H1 (cell line): Measurements from ENCODE around the gene DCAF8. TPM values are rescaled to one million over a fixed set of nuclear protein-coding genes. Genes with fewer than 3 reads are reported as not detected.

ENCODE experiments used
- CTCF ChIA-PET: fragments of 300-600 bp; sonication (Branson Sonifier 250); formaldehyde crosslinking; loops from one replicate; lab custom pipeline; 2021; ENCODE audit not compliant: partially characterized antibody; lab: Charles Lee
- POLR2A ChIA-PET: fragments of 300-600 bp; sonication (Branson Sonifier 250); formaldehyde crosslinking; loops from one replicate; lab custom pipeline; 2021; ENCODE audit warnings: inconsistent platforms; ENCODE audit not compliant: partially characterized antibody; lab: Charles Lee
- DNase-seq, 2 experiments: peaks; one replicate each; pipeline versions ENCODE4 v3.0.0 to v3.0.0-alpha.2; 2010 to 2022; ENCODE audit warnings: low spot score in 2 of 2, low read depth in 1 of 2, mixed read lengths in 1 of 2
- FAIRE-seq: peaks from 2 replicates; lab custom pipeline; 2011; peaks lifted over from hg19 to GRCh38; lab: Jason Lieb, UNC
- H2AFZ ChIP-seq: 2 replicates; pipeline ENCODE4 v1.8.1; 2012; ENCODE audit warnings: low read length, inconsistent platforms
- H2AK5ac ChIP-seq: 2 replicates; pipeline ENCODE4 v1.6.1; 2013; ENCODE audit warnings: low read depth, low read length
- H2BK120ac ChIP-seq: replicated peaks from 2 replicates; pipeline ENCODE3; 2013; ENCODE audit warnings: low read depth, low read length, inconsistent platforms
- H2BK12ac ChIP-seq: 2 replicates; pipeline ENCODE4 v1.6.1; 2013; ENCODE audit warnings: low read depth, low read length
- H2BK15ac ChIP-seq: 2 replicates; pipeline ENCODE4 v1.6.1; 2013; ENCODE audit warnings: low read length
- H2BK20ac ChIP-seq: 2 replicates; pipeline ENCODE4 v1.6.1; 2013; ENCODE audit warnings: low read length
- H2BK5ac ChIP-seq: 2 replicates; pipeline ENCODE4 v1.6.1; 2013; ENCODE audit warnings: low read depth, low read length
- H3K14ac ChIP-seq: 2 replicates; pipeline ENCODE4 v1.6.1; 2013; ENCODE audit warnings: inconsistent platforms; ENCODE audit not compliant: insufficient read length
- H3K18ac ChIP-seq: 2 replicates; pipeline ENCODE4 v1.6.1; 2013; ENCODE audit warnings: low read length; ENCODE audit errors: extremely low read depth
- H3K23ac ChIP-seq: 2 replicates; pipeline ENCODE4 v1.6.1; 2013; ENCODE audit warnings: inconsistent platforms; ENCODE audit not compliant: insufficient read length
- H3K23me2 ChIP-seq: 2 replicates; pipeline ENCODE4 v1.6.1; 2013; ENCODE audit warnings: low read depth, low read length
- H3K27ac ChIP-seq: 2 replicates; pipeline ENCODE4 v1.6.1; 2011; ENCODE audit warnings: low read depth, low read length, inconsistent platforms
- H3K27me3 ChIP-seq, 4 experiments: replicated peaks in 1 of 4; 1 replicate in 1 of 4; 2 replicates in 3 of 4; pipeline versions ENCODE4 v1.6.1 to v1.8.1; 2011 to 2013; ENCODE audit warnings: low read length in 3 of 4, mild to moderate bottlenecking in 3 of 4, inconsistent platforms in 2 of 4, mixed read lengths in 2 of 4, moderate library complexity in 1 of 4; ENCODE audit not compliant: control insufficient read depth in 3 of 4, insufficient read depth in 3 of 4; ENCODE audit errors: extremely low read depth in 1 of 4
- H3K36me3 ChIP-seq, 4 experiments: 2 replicates each; pipeline versions ENCODE4 v1.6.1 to v1.8.1; 2011 to 2013; ENCODE audit warnings: mild to moderate bottlenecking in 4 of 4, low read length in 3 of 4, moderate library complexity in 2 of 4, control low read depth in 1 of 4, inconsistent platforms in 1 of 4; ENCODE audit not compliant: insufficient read depth in 4 of 4, control insufficient read depth in 2 of 4
- H3K4ac ChIP-seq: replicated peaks from 2 replicates; pipeline ENCODE3; 2013; ENCODE audit warnings: low read length, low read depth, mixed read lengths, inconsistent platforms; ENCODE audit not compliant: insufficient read length
- H3K4me1 ChIP-seq, 4 experiments: replicated peaks in 1 of 4; 1 replicate in 1 of 4; 2 replicates in 3 of 4; pipeline versions ENCODE4 v1.6.1 to v1.8.1; 2011 to 2013; ENCODE audit warnings: low read length in 3 of 4, inconsistent platforms in 2 of 4, mixed read lengths in 1 of 4; ENCODE audit not compliant: insufficient read depth in 4 of 4, control insufficient read depth in 3 of 4
- H3K4me2 ChIP-seq, 2 experiments: 2 replicates each; pipeline versions ENCODE4 v1.6.1 to v1.8.1; 2011 to 2013; ENCODE audit warnings: low read depth in 2 of 2, low read length in 2 of 2, control low read depth in 1 of 2, inconsistent platforms in 1 of 2, mild to moderate bottlenecking in 1 of 2; ENCODE audit not compliant: insufficient read depth in 1 of 2
- H3K4me3 ChIP-seq, 4 experiments: fragments of 200-600, 300-600 bp in 1 of 4; sonication (generic), shearing (Covaris generic), sonication (Bioruptor Twin) in 1 of 4; 2 replicates each; pipeline versions ENCODE4 v1.5.1 to v1.8.1; 2011 to 2016; ENCODE audit warnings: low read length in 4 of 4, low read depth in 3 of 4, control low read depth in 2 of 4, inconsistent platforms in 2 of 4, mild to moderate bottlenecking in 2 of 4, mixed read lengths in 1 of 4, moderate library complexity in 1 of 4; ENCODE audit not compliant: insufficient read depth in 2 of 4; ENCODE audit errors: extremely low read depth in 1 of 4
- H3K56ac ChIP-seq: replicated peaks from 2 replicates; pipeline ENCODE3; 2013; ENCODE audit warnings: low read depth, mild to moderate bottlenecking, mixed read lengths, low read length, inconsistent platforms; ENCODE audit not compliant: insufficient read length
- H3K79me1 ChIP-seq: 2 replicates; pipeline ENCODE4 v1.6.1; 2013; ENCODE audit warnings: low read depth, low read length, control low read depth
- H3K79me2 ChIP-seq, 2 experiments: 2 replicates each; pipeline versions ENCODE4 v1.6.1 to v1.8.1; 2012 to 2013; ENCODE audit warnings: low read length in 2 of 2, mild to moderate bottlenecking in 2 of 2, inconsistent platforms in 1 of 2; ENCODE audit not compliant: insufficient read depth in 2 of 2, control insufficient read depth in 1 of 2
- H3K9ac ChIP-seq, 4 experiments: replicated peaks in 1 of 4; 1 replicate in 1 of 4; 2 replicates in 3 of 4; pipeline versions ENCODE4 v1.6.1 to v1.8.1; 2011 to 2013; ENCODE audit warnings: low read depth in 3 of 4, low read length in 3 of 4, control low read depth in 2 of 4, mild to moderate bottlenecking in 2 of 4, moderate library complexity in 2 of 4, inconsistent platforms in 1 of 4; ENCODE audit errors: extremely low read depth in 1 of 4
- H3K9me3 ChIP-seq, 2 experiments: 2 replicates each; pipeline versions ENCODE4 v1.6.1 to v1.8.1; 2012 to 2013; ENCODE audit warnings: mild to moderate bottlenecking in 2 of 2, moderate library complexity in 2 of 2, control low read depth in 1 of 2, inconsistent platforms in 1 of 2, low read depth in 1 of 2, low read length in 1 of 2, mixed read lengths in 1 of 2; ENCODE audit not compliant: insufficient read depth in 2 of 2
- H4K20me1 ChIP-seq, 2 experiments: replicated peaks in 1 of 2; 2 replicates each; pipeline versions ENCODE3 to v1.8.1; 2011 to 2013; ENCODE audit warnings: inconsistent platforms in 2 of 2, low read length in 2 of 2, mild to moderate bottlenecking in 1 of 2; ENCODE audit not compliant: insufficient read depth in 2 of 2, control insufficient read depth in 1 of 2
- H4K5ac ChIP-seq: 2 replicates; pipeline ENCODE4 v1.6.1; 2013; ENCODE audit warnings: low read length, low read depth, mixed read lengths, inconsistent platforms; ENCODE audit not compliant: insufficient read length
- H4K8ac ChIP-seq: 2 replicates; pipeline ENCODE4 v1.8.0; 2013; ENCODE audit warnings: mild to moderate bottlenecking, moderate library complexity, low read length, inconsistent platforms; ENCODE audit not compliant: insufficient read depth; ENCODE audit errors: extremely low read depth
- H4K91ac ChIP-seq: replicated peaks from 2 replicates; pipeline ENCODE3; 2013; ENCODE audit warnings: low read length, mixed read lengths, inconsistent platforms; ENCODE audit not compliant: insufficient read length
- BRCA1 ChIP-seq: IDR thresholded peaks from 2 replicates; pipeline ENCODE4 v1.6.1; 2012; ENCODE audit warnings: low read depth, low read length, improper control_type of control experiment
- CEBPB ChIP-seq: IDR thresholded peaks from 2 replicates; pipeline ENCODE4 v1.6.1; 2012; ENCODE audit warnings: low read depth, low read length
- CHD2 ChIP-seq: IDR thresholded peaks from 2 replicates; pipeline ENCODE4 v1.6.1; 2012; ENCODE audit warnings: low read length, improper control_type of control experiment
- JUN ChIP-seq: IDR thresholded peaks from 2 replicates; pipeline ENCODE4 v1.6.1; 2011; ENCODE audit warnings: low read depth, mild to moderate bottlenecking, improper control_type of control experiment, low read length
- KDM1A ChIP-seq: fragments of 200-600, 300-600 bp; sonication (generic); IDR thresholded peaks from 2 replicates; pipeline ENCODE4 v1.7.1; 2016; ENCODE audit warnings: mild to moderate bottlenecking, low read length, borderline replicate concordance
- NANOG ChIP-seq: IDR thresholded peaks from 2 replicates; pipeline ENCODE4 v1.6.1; 2011; ENCODE audit warnings: low read length, low read depth, mild to moderate bottlenecking, inconsistent platforms; ENCODE audit not compliant: insufficient read depth, poor library complexity, severe bottlenecking
- POU5F1 ChIP-seq: IDR thresholded peaks from 2 replicates; pipeline ENCODE4 v1.6.1; 2011; ENCODE audit warnings: low read depth, mild to moderate bottlenecking, low read length, moderate library complexity
- RAD21 ChIP-seq, 2 experiments: IDR thresholded peaks in 1 of 2; conservative IDR thresholded peaks in 1 of 2; 2 replicates each; pipeline ENCODE4 v1.6.1; 2011; ENCODE audit warnings: low read depth in 2 of 2, low read length in 2 of 2, improper control_type of control experiment in 1 of 2, inconsistent platforms in 1 of 2, mild to moderate bottlenecking in 1 of 2, moderate library complexity in 1 of 2
- RNF2 ChIP-seq: fragments of 200-900, 300-1000 bp; sonication (generic); IDR thresholded peaks from 2 replicates; pipeline ENCODE4 v1.7.1; 2016; ENCODE audit warnings: borderline replicate concordance, low read depth, mild to moderate bottlenecking, antibody characterized with exemption, low read length; ENCODE audit not compliant: poor library complexity, severe bottlenecking; ENCODE audit errors: missing control alignments
- SIX5 ChIP-seq: IDR thresholded peaks from 2 replicates; pipeline ENCODE4 v1.6.1; 2011; ENCODE audit warnings: mild to moderate bottlenecking, low read depth, low read length
- SUZ12 ChIP-seq: fragments of 200-600 bp; sonication (generic); IDR thresholded peaks from 2 replicates; pipeline ENCODE4 v1.6.1; 2012; ENCODE audit warnings: mild to moderate bottlenecking, inconsistent platforms, low read length, moderate library complexity, mixed read lengths
- WGBS, 2 experiments: shearing (Covaris generic) in 1 of 2; methylation state at CpG; one replicate each; pipeline versions ENCODE4 v1.1.6 to v1.1.7; 2013 to 2015; ENCODE audit warnings: low lambda C conversion rate in 2 of 2, mixed read lengths in 2 of 2, inconsistent platforms in 1 of 2, low coverage in 1 of 2, missing lambda C conversion rate in 1 of 2; ENCODE audit not compliant: insufficient replicate concordance in 2 of 2, insufficient coverage in 1 of 2, insufficient read length in 1 of 2; ENCODE audit errors: extremely low coverage in 1 of 2, missing lambda C conversion rate in 1 of 2; 5-methylcytosine and 5-hydroxymethylcytosine counted together
- polyA plus RNA-seq, 7 experiments: library from polyadenylated mRNA; depleted of rRNA in 3 of 7; stranded (reverse) in 5 of 7; unstranded in 2 of 7; fragments of >200 nt in 5 of 7; fragments of 200-250 nt in 2 of 7; gene quantifications; 1 replicate in 5 of 7; 2 replicates in 1 of 7; 4 replicates in 1 of 7; pipeline versions ENCODE4 v1.2.1 to v1.2.3, GENCODE V29; 2011 to 2013; ENCODE audit warnings: missing spikeins in 2 of 7, mixed read lengths in 2 of 7
- total RNA-seq: library from RNA; stranded (reverse); fragmentation: NEBNext Ultra II Directional; extraction: Animal tissue kit (Norgen Biotek cat#: 25700); gene quantifications from 2 replicates; pipeline ENCODE4 v1.2.1, GENCODE V29; 2021

DCAF8 gene
- total and polyA plus RNA-seq, 2 of the 8 experiments (the other 6 are each of a cell fraction or from before 2014, with no cell fraction given) = 68.2 to 110 TPM

DNA sequence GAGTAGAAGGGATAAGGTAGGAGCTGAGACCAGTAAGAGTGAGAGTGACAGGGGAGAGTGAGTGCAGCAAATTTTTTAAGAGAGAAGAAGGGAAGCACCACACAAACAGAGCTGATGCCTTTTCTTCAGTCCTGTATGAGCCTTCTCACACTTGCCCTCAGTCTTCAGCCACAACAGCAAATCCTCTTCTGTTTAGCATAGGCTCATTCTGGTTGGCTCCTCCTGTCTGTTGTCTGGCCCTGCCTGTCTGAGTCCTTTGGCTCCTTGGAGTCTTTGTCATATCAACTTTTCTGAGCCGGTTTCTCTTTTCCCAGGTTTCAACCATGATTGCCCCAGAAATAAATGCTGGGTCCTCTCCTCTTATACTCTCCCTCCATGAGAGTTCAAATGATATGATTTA is 84.7 kb downstream of the DCAF8 start:
- Histone ChIP-seq H2AFZ (peak overlapping the region; percentile 70), H3K23ac (no peak overlapping the region), H3K18ac (no peak overlapping the region), H3K4me1 (peaks cover 0 to 9% (median 0%) of the 10 kb centered on the region in 4 experiments; a peak in 2 of 7 replicates), H3K4me3 (no peak overlapping the region), H3K9me3 (no peaks in the 10 kb centered on the region), H3K23me2 (no peaks in the 10 kb centered on the region; the same call in 1 of the 2 replicates), H4K20me1 (no peaks in the 10 kb centered on the region), H3K4ac (no peak overlapping the region), H2BK12ac (no peak overlapping the region), H4K5ac (no peak overlapping the region), H3K4me2 (no peak overlapping the region), H3K56ac (no peak overlapping the region), H2BK5ac (peak overlapping the region; percentile 21; the same call in 1 of the 2 replicates), H4K91ac (no peak overlapping the region), H3K79me1 (no peaks in the 10 kb centered on the region), H3K27me3 (no peaks in the 10 kb centered on the region; a peak in 1 of 7 replicates), H2BK20ac (no peak overlapping the region; the same call in 1 of the 2 replicates), H2BK120ac (no peak overlapping the region), H3K27ac (no peak overlapping the region), H2BK15ac (no peak overlapping the region), H3K14ac (no peak overlapping the region), H3K36me3 (no peaks in the 10 kb centered on the region), H4K8ac (no peak overlapping the region), H3K9ac (no peak overlapping the region), H2AK5ac (no peak overlapping the region), H3K79me2 (no peaks in the 10 kb centered on the region)
- ChIA-PET CTCF (interaction anchor here (0.8 to 1.1 kb wide), 5 partner anchors 9 to 71 kb away, joined by 3 to 6 read pairs (median 4); no protein-coding TSS in a partner anchor), POLR2A (interaction anchor here (0.9 to 1.6 kb wide), 3 partner anchors 15 to 28 kb away, joined by 3 read pairs; no protein-coding TSS in a partner anchor)
- FAIRE-seq (no peak), DNase-seq (no peak)
- 90% methylated on average over 1 of the region's 1 CpG; no CpG with 5 or more reads in 1 of the 2 experiments for WGBS, 2 experiments
- TF ChIP-seq JUN (no peak), KDM1A (no peak), RAD21 (IDR thresholded peaks at IDR 0.05 in 1 of 2, conservative IDR thresholded peaks at IDR 0.05 in 1 of 2; ENCODE audit: low read depth in 2 of 2, low read length in 2 of 2) (no peak), RNF2 (no peak), CHD2 (no peak), POU5F1 (no peak), BRCA1 (no peak), CEBPB (no peak), SIX5 (no peak), NANOG (no peak), SUZ12 (no peak)
